ENCODE results near the gene PRODH2.

PRODH2 gene

DNA sequence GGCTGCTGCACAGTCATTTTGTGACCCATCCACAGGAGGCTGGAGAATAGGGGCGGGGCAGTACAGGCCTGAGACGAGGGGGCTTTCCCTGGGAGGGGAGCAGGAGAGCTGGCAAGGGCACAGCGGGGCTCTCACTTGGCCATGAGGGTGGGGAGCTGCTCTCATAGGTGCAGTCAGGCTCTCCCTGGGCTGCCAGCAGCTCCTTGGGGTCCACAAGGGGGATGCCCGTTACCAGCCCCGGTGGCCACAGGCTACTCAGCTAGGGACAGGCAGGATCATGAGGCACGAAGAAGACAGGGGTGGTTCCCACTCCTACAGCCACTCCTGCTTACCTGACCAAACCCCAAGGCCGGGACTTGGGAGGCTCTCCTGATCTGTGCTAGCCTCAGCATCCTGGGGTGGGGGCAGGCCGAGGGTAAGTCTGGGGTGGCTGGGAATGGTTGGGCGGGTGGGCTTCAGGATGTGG is 20.8 kb downstream of the PRODH2 start:
- Histone ChIP-seq H3K9ac (ENCODE audit: low read depth, low read length, poor library complexity, severe bottlenecking) (no peak overlapping the region), H3K4me3 (ENCODE audit: low read length, poor library complexity, severe bottlenecking) (no peak overlapping the region), H3K79me2 (ENCODE audit: insufficient read depth, low read length) (no peaks in the 10 kb centered on the region), H3K4me2 (ENCODE audit: low read depth, low read length, poor library complexity, severe bottlenecking) (no peak overlapping the region), H3K4me1 (ENCODE audit: insufficient read depth, low read length, poor library complexity, severe bottlenecking) (no peaks in the 10 kb centered on the region), H3K36me3 (ENCODE audit: insufficient read depth, low read length) (no peaks in the 10 kb centered on the region), H3K9me2 (replicated peaks; ENCODE audit: low read depth, low read length) (no peaks in the 10 kb centered on the region), H3K9me3 (ENCODE audit: insufficient read depth, low read depth, low read length) (no peaks in the 10 kb centered on the region), H3K27me3 (ENCODE audit: insufficient read depth, low read length, poor library complexity, severe bottlenecking) (no peaks in the 10 kb centered on the region), H3F3A (ENCODE audit: low read depth) (no peaks in the 10 kb centered on the region), H2AFZ (ENCODE audit: low read length) (no peak overlapping the region), H4K20me1 (ENCODE audit: insufficient read depth, low read length, poor library complexity, severe bottlenecking) (peaks cover 3% of the 10 kb centered on the region)
- TF ChIP-seq EZH2phosphoT487 (IDR thresholded peaks at IDR 0.05; ENCODE audit: borderline replicate concordance), result no peak
- TF ChIP-seq, protein P1, sequence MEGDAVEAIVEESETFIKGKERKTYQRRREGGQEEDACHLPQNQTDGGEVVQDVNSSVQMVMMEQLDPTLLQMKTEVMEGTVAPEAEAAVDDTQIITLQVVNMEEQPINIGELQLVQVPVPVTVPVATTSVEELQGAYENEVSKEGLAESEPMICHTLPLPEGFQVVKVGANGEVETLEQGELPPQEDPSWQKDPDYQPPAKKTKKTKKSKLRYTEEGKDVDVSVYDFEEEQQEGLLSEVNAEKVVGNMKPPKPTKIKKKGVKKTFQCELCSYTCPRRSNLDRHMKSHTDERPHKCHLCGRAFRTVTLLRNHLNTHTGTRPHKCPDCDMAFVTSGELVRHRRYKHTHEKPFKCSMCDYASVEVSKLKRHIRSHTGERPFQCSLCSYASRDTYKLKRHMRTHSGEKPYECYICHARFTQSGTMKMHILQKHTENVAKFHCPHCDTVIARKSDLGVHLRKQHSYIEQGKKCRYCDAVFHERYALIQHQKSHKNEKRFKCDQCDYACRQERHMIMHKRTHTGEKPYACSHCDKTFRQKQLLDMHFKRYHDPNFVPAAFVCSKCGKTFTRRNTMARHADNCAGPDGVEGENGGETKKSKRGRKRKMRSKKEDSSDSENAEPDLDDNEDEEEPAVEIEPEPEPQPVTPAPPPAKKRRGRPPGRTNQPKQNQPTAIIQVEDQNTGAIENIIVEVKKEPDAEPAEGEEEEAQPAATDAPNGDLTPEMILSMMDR (conservative IDR thresholded peaks at IDR 0.05; ENCODE audit: low read length), result no peak

DNA sequence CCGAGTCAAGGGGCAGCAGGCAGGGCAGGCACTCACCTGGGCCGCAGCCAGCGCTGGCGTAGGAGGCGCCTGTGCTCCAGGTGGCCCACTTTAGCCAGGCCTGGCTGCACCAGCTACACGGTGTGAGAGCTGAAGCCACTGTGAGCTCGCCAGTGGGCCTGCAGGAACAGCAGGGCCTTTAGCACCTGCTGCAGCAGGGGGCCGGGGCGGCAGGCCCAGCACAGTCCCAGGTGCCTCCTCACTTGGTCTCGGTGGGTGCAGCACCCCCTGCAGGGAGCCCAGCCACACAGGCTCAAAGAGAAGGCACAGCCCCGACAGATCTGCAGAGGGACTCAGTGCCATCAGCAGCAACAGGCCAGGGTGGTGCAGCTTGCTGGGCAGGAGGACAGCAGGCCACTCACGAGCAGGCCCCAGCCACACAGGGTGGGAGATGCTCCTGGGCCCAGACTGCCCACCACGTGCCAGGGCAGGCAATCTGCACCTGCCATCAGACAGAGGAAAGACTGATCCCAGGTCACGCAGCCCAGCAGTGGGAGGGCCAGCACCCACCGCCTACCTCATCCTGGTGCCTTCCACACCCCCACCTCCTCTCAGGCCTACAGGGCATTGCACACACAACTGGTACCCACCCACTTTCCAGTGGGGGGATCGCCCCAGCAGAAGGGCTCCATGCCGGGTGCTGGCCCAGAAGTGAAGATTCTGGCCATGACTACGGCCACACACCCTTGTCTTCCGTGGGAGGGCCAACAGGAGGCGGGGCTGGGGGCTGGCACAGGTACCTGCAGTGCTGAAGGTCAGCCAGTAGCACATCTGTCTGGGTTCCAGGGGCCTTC is 21.4 kb downstream of the PRODH2 start:
- peaks cover 3% of the 10 kb centered on the region for H4K20me1 ChIP-seq (ENCODE audit: insufficient read depth, low read length, poor library complexity, severe bottlenecking)
- no peaks in the 10 kb centered on the region for H3K36me3 ChIP-seq (ENCODE audit: insufficient read depth, low read length)
- no peak overlapping the region for H3K4me3 ChIP-seq (ENCODE audit: low read length, poor library complexity, severe bottlenecking)
- H3K79me2 ChIP-seq (ENCODE audit: insufficient read depth, low read length), result no peaks in the 10 kb centered on the region
- no peak overlapping the region for H3K4me2 ChIP-seq (ENCODE audit: low read depth, low read length, poor library complexity, severe bottlenecking)
- no peaks in the 10 kb centered on the region for H3F3A ChIP-seq (ENCODE audit: low read depth)
- H3K9ac ChIP-seq (ENCODE audit: low read depth, low read length, poor library complexity, severe bottlenecking), result no peak overlapping the region
- no peaks in the 10 kb centered on the region for H3K9me3 ChIP-seq (ENCODE audit: insufficient read depth, low read depth, low read length)
- H3K4me1 ChIP-seq (ENCODE audit: insufficient read depth, low read length, poor library complexity, severe bottlenecking), result no peaks in the 10 kb centered on the region
- no peaks in the 10 kb centered on the region for H3K27me3 ChIP-seq (ENCODE audit: insufficient read depth, low read length, poor library complexity, severe bottlenecking)
- no peaks in the 10 kb centered on the region for H3K9me2 ChIP-seq (replicated peaks; ENCODE audit: low read depth, low read length)
- TF ChIP-seq, protein P1 (conservative IDR thresholded peaks at IDR 0.05; ENCODE audit: low read length), result peak; percentile 49
- TF ChIP-seq EZH2phosphoT487 (IDR thresholded peaks at IDR 0.05; ENCODE audit: borderline replicate concordance), result no peak
- no peak overlapping the region for H2AFZ ChIP-seq (ENCODE audit: low read length)

DNA sequence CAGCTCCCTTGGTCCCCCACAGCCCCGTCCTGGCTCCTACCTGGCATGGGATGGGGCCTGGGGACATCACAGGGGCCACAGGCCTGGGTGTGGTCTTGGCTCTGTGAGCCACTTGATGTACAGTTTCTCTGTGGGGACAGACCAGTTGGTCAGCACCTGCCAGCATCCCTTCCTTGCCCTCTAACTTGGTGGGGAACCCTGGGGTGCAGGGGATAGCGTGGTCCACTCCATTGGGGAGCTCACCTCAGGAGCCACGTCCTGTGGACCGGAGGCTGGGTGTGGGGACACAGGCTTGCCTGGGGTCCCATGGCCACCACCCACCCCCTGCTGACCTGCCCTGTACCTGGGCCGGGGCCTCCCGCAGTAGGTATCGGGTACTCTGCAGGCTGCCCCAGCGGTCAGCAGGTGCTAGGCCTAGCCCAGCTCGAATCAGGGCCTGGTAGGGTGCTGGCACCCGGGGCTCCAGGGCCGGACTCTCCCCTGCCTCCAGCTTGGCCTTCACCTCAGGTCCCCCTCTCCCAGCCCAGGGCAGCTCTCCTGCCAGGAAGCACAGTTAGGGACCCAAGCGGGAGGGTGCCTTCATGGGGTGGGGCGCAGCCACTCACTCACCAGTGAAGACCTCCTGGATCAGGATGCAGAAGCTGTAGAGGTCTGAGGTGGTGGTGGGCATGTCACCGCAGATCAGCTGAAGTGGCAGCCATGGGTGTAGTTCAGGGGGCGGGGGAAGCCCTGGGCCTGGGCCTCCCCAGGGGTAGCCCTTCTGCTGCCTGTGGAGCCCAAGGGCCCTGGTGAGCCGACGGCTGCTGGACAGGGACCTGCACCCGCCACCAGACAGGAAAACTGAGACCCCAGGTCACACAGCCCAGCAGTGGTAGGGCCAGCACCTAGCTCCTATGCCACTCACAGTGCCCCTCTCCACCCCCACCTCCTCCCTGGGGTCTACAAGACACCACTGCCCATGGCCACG is 22.4 kb downstream of the PRODH2 start:
- Histone ChIP-seq H3K4me1 (ENCODE audit: insufficient read depth, low read length, poor library complexity, severe bottlenecking) (no peaks in the 10 kb centered on the region), H3K79me2 (ENCODE audit: insufficient read depth, low read length) (no peaks in the 10 kb centered on the region), H3K9me3 (ENCODE audit: insufficient read depth, low read depth, low read length) (no peaks in the 10 kb centered on the region), H3F3A (ENCODE audit: low read depth) (no peaks in the 10 kb centered on the region), H3K4me2 (ENCODE audit: low read depth, low read length, poor library complexity, severe bottlenecking) (no peak overlapping the region), H3K4me3 (ENCODE audit: low read length, poor library complexity, severe bottlenecking) (no peak overlapping the region), H4K20me1 (ENCODE audit: insufficient read depth, low read length, poor library complexity, severe bottlenecking) (peaks cover 3% of the 10 kb centered on the region), H3K9me2 (replicated peaks; ENCODE audit: low read depth, low read length) (no peaks in the 10 kb centered on the region), H2AFZ (ENCODE audit: low read length) (no peak overlapping the region), H3K9ac (ENCODE audit: low read depth, low read length, poor library complexity, severe bottlenecking) (no peak overlapping the region), H3K36me3 (ENCODE audit: insufficient read depth, low read length) (no peaks in the 10 kb centered on the region; the same call in 1 of the 2 replicates), H3K27me3 (ENCODE audit: insufficient read depth, low read length, poor library complexity, severe bottlenecking) (no peaks in the 10 kb centered on the region)
- TF ChIP-seq, protein P1 (conservative IDR thresholded peaks at IDR 0.05; ENCODE audit: low read length), result no peak
- TF ChIP-seq EZH2phosphoT487 (IDR thresholded peaks at IDR 0.05; ENCODE audit: borderline replicate concordance), result no peak

Measured in Loucy (cell line).